Transverse colon (tissue), 4 donors: Measurements from ENCODE around the gene NLRC3. TPM values are rescaled to one million over a fixed set of nuclear protein-coding genes. Genes with fewer than 3 reads are reported as not detected.

Source experiments
- DNase-seq: peaks from one replicate; pipeline ENCODE4 v3.0.0-alpha.2; 2019
- H3K27ac ChIP-seq, 4 donors: fragments of 200-600 bp; sonication (generic); 2 replicates each; pipeline ENCODE4 v1.5.1; 2016 to 2018; ENCODE audit warnings: inconsistent platforms in 4 of 4
- H3K27me3 ChIP-seq: fragments of 200-600 bp; sonication (generic); 2 replicates; pipeline ENCODE4 v1.5.1; 2017; ENCODE audit warnings: inconsistent platforms
- H3K36me3 ChIP-seq, 4 donors: fragments of 200-600 bp; sonication (generic); 2 replicates each; pipeline ENCODE4 v1.5.1; 2017 to 2019; ENCODE audit warnings: inconsistent platforms in 4 of 4
- H3K4me1 ChIP-seq, 4 donors: fragments of 200-600 bp; sonication (generic); 2 replicates each; pipeline ENCODE4 v1.5.1; 2017 to 2020; ENCODE audit warnings: inconsistent platforms in 4 of 4
- H3K4me3 ChIP-seq, 4 donors: fragments of 200-600 bp; sonication (generic); 1 replicate in 1 of 4; 2 replicates in 3 of 4; pipeline versions ENCODE4 v1.5.1 to v1.6.1; 2017 to 2019; ENCODE audit warnings: inconsistent platforms in 4 of 4
- H3K9me3 ChIP-seq, 2 donors: fragments of 200-600 bp; sonication (generic); 2 replicates each; pipeline ENCODE4 v1.5.1; 2017 to 2019; ENCODE audit warnings: inconsistent platforms in 2 of 2
- CTCF ChIP-seq, 5 experiments: fragments of 200-600 bp in 3 of 5; fragments of 450-650 bp in 2 of 5; sonication (generic) in 3 of 5; IDR thresholded peaks; 1 replicate in 2 of 5; 2 replicates in 3 of 5; pipeline ENCODE4 v1.5.1; 2016 to 2017; ENCODE audit warnings: antibody characterized with exemption in 5 of 5, inconsistent platforms in 3 of 5, mild to moderate bottlenecking in 2 of 5, moderate library complexity in 1 of 5
- EP300 ChIP-seq: sonication (generic); formaldehyde crosslinking; IDR thresholded peaks from one replicate; pipeline ENCODE4 v1.6.1; 2017; ENCODE audit warnings: antibody characterized with exemption, low read depth
- POLR2A ChIP-seq: fragments of 450-650 bp; IDR thresholded peaks from one replicate; pipeline ENCODE4 v1.6.1; 2016; ENCODE audit warnings: antibody characterized with exemption, mild to moderate bottlenecking, moderate library complexity
- POLR2AphosphoS5 ChIP-seq, 3 donors: sonication (generic); formaldehyde crosslinking; IDR thresholded peaks; one replicate each; pipeline ENCODE4 v1.6.1; 2016; ENCODE audit warnings: antibody characterized with exemption in 3 of 3
- WGBS, 2 donors: methylation state at CpG; one replicate each; pipeline ENCODE4 v1.1.5; 2018; ENCODE audit warnings: low coverage in 1 of 2; 5-methylcytosine and 5-hydroxymethylcytosine counted together
- in situ Hi-C, 4 donors: fragments of 200-750 bp; cut with MboI; loops; one replicate each; pipeline versions ENCODE4 v1.15.0 to v1.15.1; 2017; ENCODE audit warnings: low sequenced_read_pairs in 3 of 4, low pct_ligation_motif_present in 1 of 4, low pct_unique_long_range_greater_than_20kb in 1 of 4
- intact Hi-C: fragments of 100-400 bp; cut with DNase I; formaldehyde crosslinking; loops from one replicate; pipeline ENCODE4 v1.15.1; 2023; ENCODE audit warnings: low total_unique reads
- total RNA-seq, 4 donors: library from RNA; depleted of rRNA; stranded (reverse); fragments of >200 nt; gene quantifications; one replicate each; pipeline ENCODE4 v1.1.0, GENCODE V29; 2016

Gene NLRC3
- total RNA-seq, 4 donors from 2014 or later, result 2.3 to 12.3 (median 5.1) TPM

- 80 to 95% methylated on average over 1 to 10 of the region's 10 CpGs for WGBS, 2 donors
- in situ Hi-C loops (no loop called here), intact Hi-C loops (no loop called here)
- TF ChIP-seq CTCF (IDR thresholded peaks at IDR 0.05), result no peak
- H3K4me3 ChIP-seq, result no peak overlapping the region
- no peaks in the 10 kb centered on the region for H3K4me1 ChIP-seq
- H3K36me3 ChIP-seq, result peaks cover 0 to 21% (median 8%) of the 10 kb centered on the region in 4 donors
- no peaks in the 10 kb centered on the region for H3K27me3 ChIP-seq
- DNase-seq, result no peak
- no peaks in the 10 kb centered on the region for H3K9me3 ChIP-seq
- H3K27ac ChIP-seq, result no peak overlapping the region
Measured at GRCh38 chr16:3534126-3534525, 43.1 kb downstream of the NLRC3 start.

- in situ Hi-C loops, result no loop called here
- H3K9me3 ChIP-seq, result no peaks in the 10 kb centered on the region
- no peak overlapping the region for H3K27ac ChIP-seq
- no peaks in the 10 kb centered on the region for H3K27me3 ChIP-seq
- DNase-seq, result no peak
- peaks cover 0 to 21% (median 8%) of the 10 kb centered on the region in 4 donors for H3K36me3 ChIP-seq
- 96% methylated on average over 12 of the region's 12 CpGs; no CpG with 5 or more reads in 1 of the 2 donors for WGBS, 2 donors
- TF ChIP-seq POLR2A, result no peak
- no peak for TF ChIP-seq POLR2AphosphoS5 (IDR thresholded peaks at IDR 0.05)
- no peak for TF ChIP-seq CTCF (IDR thresholded peaks at IDR 0.05)
- no peak for TF ChIP-seq EP300
- H3K4me1 ChIP-seq, result no peaks in the 10 kb centered on the region
- intact Hi-C loops, result no loop called here
- H3K4me3 ChIP-seq, result no peak overlapping the region
Measured at GRCh38 chr16:3532741-3533140, 44.5 kb downstream of the NLRC3 start.

GRCh38 chr16:3530371-3530914 is 46.8 kb downstream of the NLRC3 start:
- 94 to 96% methylated on average over 4 to 12 of the region's 12 CpGs for WGBS, 2 donors
- intact Hi-C loops (no loop called here), in situ Hi-C loops (no loop called here)
- H3K9me3 ChIP-seq, result no peaks in the 10 kb centered on the region
- no peak overlapping the region for H3K4me3 ChIP-seq
- H3K27ac ChIP-seq, result no peak overlapping the region
- H3K4me1 ChIP-seq, result no peaks in the 10 kb centered on the region
- TF ChIP-seq POLR2A (no peak), CTCF (IDR thresholded peaks at IDR 0.05) (no peak), EP300 (no peak), POLR2AphosphoS5 (IDR thresholded peaks at IDR 0.05) (no peak)
- H3K36me3 ChIP-seq, result peaks cover 0 to 21% (median 8%) of the 10 kb centered on the region in 4 donors
- H3K27me3 ChIP-seq, result no peaks in the 10 kb centered on the region
- no peak for DNase-seq

GRCh38 chr16:3529175-3529574 is 48.0 kb downstream of the NLRC3 start:
- Histone ChIP-seq H3K4me1 (no peaks in the 10 kb centered on the region), H3K9me3 (no peaks in the 10 kb centered on the region), H3K4me3 (no peak overlapping the region), H3K27ac (no peak overlapping the region), H3K27me3 (no peaks in the 10 kb centered on the region), H3K36me3 (peaks cover 0 to 22% (median 8%) of the 10 kb centered on the region in 4 donors)
- in situ Hi-C loops (no loop called here), intact Hi-C loops (no loop called here)
- TF ChIP-seq POLR2AphosphoS5 (IDR thresholded peaks at IDR 0.05), result no peak
- TF ChIP-seq EP300, result no peak
- no peak for TF ChIP-seq CTCF (IDR thresholded peaks at IDR 0.05)
- TF ChIP-seq POLR2A, result no peak
- DNase-seq, result no peak
